Neutrophil (primary cell): ENCODE measurements around the gene UFSP2.

Experiments
- H3K27ac ChIP-seq: fragments of 200-600 bp; sonication (generic); 2 replicates; pipeline ENCODE4 v1.5.1; 2016; ENCODE audit warnings: mild to moderate bottlenecking, moderate library complexity
- H3K27me3 ChIP-seq: fragments of 200-600 bp; sonication (generic); 2 replicates; pipeline ENCODE4 v1.6.0; 2016; ENCODE audit warnings: mild to moderate bottlenecking
- H3K36me3 ChIP-seq: fragments of 200-600 bp; sonication (generic); 2 replicates; pipeline ENCODE4 v1.5.1; 2017
- H3K4me1 ChIP-seq, 2 experiments: fragments of 200-600 bp in 1 of 2; sonication (generic) in 1 of 2; 1 replicate in 1 of 2; 2 replicates in 1 of 2; pipeline versions ENCODE4 v1.5.1 to v1.6.1; 2013 to 2016; ENCODE audit warnings: low read depth in 1 of 2, low read length in 1 of 2, mild to moderate bottlenecking in 1 of 2, moderate library complexity in 1 of 2; ENCODE audit not compliant: control insufficient read depth in 1 of 2, insufficient read depth in 1 of 2
- H3K4me3 ChIP-seq, 2 experiments: fragments of 200-600 bp in 1 of 2; sonication (generic) in 1 of 2; 1 replicate in 1 of 2; 2 replicates in 1 of 2; pipeline ENCODE4 v1.5.1; 2013 to 2016; ENCODE audit warnings: low read depth in 1 of 2, low read length in 1 of 2, mild to moderate bottlenecking in 1 of 2, moderate library complexity in 1 of 2
- H3K9me3 ChIP-seq: fragments of 200-600 bp; sonication (generic); 2 replicates; pipeline ENCODE4 v1.5.1; 2016
- CTCF ChIP-seq: fragments of 200-600 bp; sonication (generic); IDR thresholded peaks from 2 replicates; pipeline ENCODE4 v1.5.1; 2016; ENCODE audit warnings: antibody characterized with exemption

The UFSP2 gene

GRCh38 chr4:185465707-185466106 is 39.9 kb upstream of the UFSP2 start:
- no peak overlapping the region for H3K4me3 ChIP-seq
- H3K36me3 ChIP-seq: no peaks in the 10 kb centered on the region
- H3K27ac ChIP-seq: no peak overlapping the region
- peaks cover 0 to 2% of the 10 kb centered on the region in 2 experiments for H3K4me1 ChIP-seq
- TF ChIP-seq CTCF: no peak
- H3K9me3 ChIP-seq: no peaks in the 10 kb centered on the region
- peaks cover 88% of the 10 kb centered on the region for H3K27me3 ChIP-seq

GRCh38 chr4:185464887-185465286 is 39.1 kb upstream of the UFSP2 start:
- Histone ChIP-seq H3K27ac (no peak overlapping the region), H3K4me1 (no peaks in the 10 kb centered on the region), H3K27me3 (peaks cover 88% of the 10 kb centered on the region), H3K36me3 (no peaks in the 10 kb centered on the region), H3K9me3 (no peaks in the 10 kb centered on the region), H3K4me3 (no peak overlapping the region)
- no peak for TF ChIP-seq CTCF

- Histone ChIP-seq H3K4me3 (no peak overlapping the region), H3K4me1 (no peaks in the 10 kb centered on the region), H3K27ac (no peak overlapping the region), H3K9me3 (no peaks in the 10 kb centered on the region), H3K27me3 (peaks cover 88% of the 10 kb centered on the region), H3K36me3 (no peaks in the 10 kb centered on the region)
- no peak for TF ChIP-seq CTCF
These were observed 38.4 kb upstream of the UFSP2 start for GRCh38 chr4:185464183-185464582.

- Histone ChIP-seq H3K9me3 (no peaks in the 10 kb centered on the region), H3K27ac (no peak overlapping the region), H3K27me3 (peaks cover 88% of the 10 kb centered on the region), H3K36me3 (no peaks in the 10 kb centered on the region), H3K4me3 (no peak overlapping the region), H3K4me1 (no peaks in the 10 kb centered on the region)
- no peak for TF ChIP-seq CTCF
These were observed 37.8 kb upstream of the UFSP2 start for GRCh38 chr4:185463541-185463940.

- TF ChIP-seq CTCF: no peak
These were observed 35.8 kb upstream of the UFSP2 start for GRCh38 chr4:185461565-185461964.

GRCh38 chr4:185457136-185457535 is 31.4 kb upstream of the UFSP2 start:
- TF ChIP-seq CTCF: no peak

More at GRCh38 chr4:185461565-185461964, 35.8 kb upstream of the UFSP2 start:
- Histone ChIP-seq H3K36me3 (no peaks in the 10 kb centered on the region), H3K27ac (no peak overlapping the region), H3K4me3 (no peak overlapping the region), H3K4me1 (no peaks in the 10 kb centered on the region), H3K27me3 (peaks cover 88% of the 10 kb centered on the region), H3K9me3 (no peaks in the 10 kb centered on the region)

More at GRCh38 chr4:185457136-185457535, 31.4 kb upstream of the UFSP2 start:
- H3K27me3 ChIP-seq: peaks cover 79% of the 10 kb centered on the region
- H3K4me1 ChIP-seq: no peaks in the 10 kb centered on the region
- no peak overlapping the region for H3K27ac ChIP-seq
- H3K9me3 ChIP-seq: no peaks in the 10 kb centered on the region
- H3K4me3 ChIP-seq: no peak overlapping the region
- H3K36me3 ChIP-seq: no peaks in the 10 kb centered on the region
